IPS DF 6.9 (cell line): ENCODE results near the gene MYH7.

ENCODE experiments used
- DNase-seq: peaks from one replicate; pipeline ENCODE4 v3.0.0-alpha.2; 2013; ENCODE audit warnings: low read depth, low spot score
- H3K27ac ChIP-seq: one replicate; pipeline ENCODE4 v1.5.1; 2013; ENCODE audit warnings: low read length, control low read depth
- H3K27me3 ChIP-seq: 2 replicates; pipeline ENCODE4 v1.6.1; 2013; ENCODE audit warnings: mild to moderate bottlenecking, low read length; ENCODE audit not compliant: control insufficient read depth, insufficient read depth
- H3K36me3 ChIP-seq: 2 replicates; pipeline ENCODE4 v1.6.1; 2013; ENCODE audit warnings: low read length; ENCODE audit not compliant: control insufficient read depth, insufficient read depth
- H3K4me1 ChIP-seq: 2 replicates; pipeline ENCODE4 v1.6.1; 2013; ENCODE audit warnings: low read length; ENCODE audit not compliant: control insufficient read depth, insufficient read depth
- H3K4me3 ChIP-seq: 2 replicates; pipeline ENCODE4 v1.5.1; 2013; ENCODE audit warnings: mild to moderate bottlenecking, low read length
- H3K9me3 ChIP-seq: 2 replicates; pipeline ENCODE4 v1.6.1; 2013; ENCODE audit warnings: low read length, inconsistent platforms; ENCODE audit not compliant: control insufficient read depth, insufficient read depth
- WGBS: extraction: QIAGEN DNeasy Blood & Tissue Kit; methylation state at CpG from one replicate; pipeline ENCODE4 v1.1.7; 2013; ENCODE audit warnings: mixed read lengths, missing lambda C conversion rate; ENCODE audit not compliant: insufficient read length, insufficient coverage; 5-methylcytosine and 5-hydroxymethylcytosine counted together

MYH7 gene

DNA sequence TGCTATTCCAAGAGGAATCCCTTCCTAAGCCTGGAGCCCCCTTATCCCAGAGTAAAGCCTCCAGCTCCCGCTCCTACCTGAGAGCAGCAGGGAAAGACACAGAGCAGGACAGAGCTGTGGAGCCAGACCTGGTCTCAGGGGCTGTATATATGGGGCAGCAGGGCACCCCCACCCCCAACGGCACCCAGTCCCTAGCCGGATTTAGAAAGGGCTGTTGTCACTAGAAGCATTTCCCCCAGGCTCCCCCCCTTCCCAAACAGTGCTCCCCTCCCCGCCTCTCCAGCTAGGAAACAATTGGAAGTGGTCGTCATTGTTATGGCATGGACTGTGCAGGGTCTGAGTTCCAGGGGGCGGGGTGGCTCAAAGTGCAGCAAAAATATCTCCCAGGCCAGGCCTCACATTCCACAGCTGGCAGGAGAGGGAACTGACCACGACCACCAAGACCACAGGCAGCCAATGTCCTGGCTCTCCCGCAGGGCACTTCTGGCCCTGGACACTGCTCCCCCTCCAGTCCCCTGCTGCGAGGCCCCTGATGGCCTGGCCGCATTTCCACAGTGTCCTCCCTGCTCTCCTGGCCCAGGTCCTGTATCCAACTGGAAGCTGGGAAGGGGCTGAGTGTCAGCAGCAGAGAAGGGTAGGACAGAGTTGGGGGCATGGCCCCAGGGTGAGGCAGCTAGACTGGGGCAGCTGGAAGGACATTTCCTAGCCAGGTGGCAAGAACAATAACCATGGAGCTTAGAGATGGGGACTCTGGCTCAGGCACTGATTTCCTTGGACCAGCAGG, at the start of gene MYH7:
TSS of gene MYH7 (minus strand) at position 118 of the 784 bp plus-strand sequence. CDS start 1,928 bp downstream, outside the sequence.
- Histone ChIP-seq H3K4me1 (peaks cover 2% of the 10 kb centered on the region; the same call in 1 of the 2 replicates), H3K9me3 (no peaks in the 10 kb centered on the region), H3K36me3 (no peaks in the 10 kb centered on the region), H3K27me3 (no peaks in the 10 kb centered on the region), H3K27ac (no peak within 1 kb of the TSS), H3K4me3 (no peak within 1 kb of the TSS)
- DNase-seq = no peak
- WGBS = no CpG with 5 or more reads among the region's 10 CpGs

DNA sequence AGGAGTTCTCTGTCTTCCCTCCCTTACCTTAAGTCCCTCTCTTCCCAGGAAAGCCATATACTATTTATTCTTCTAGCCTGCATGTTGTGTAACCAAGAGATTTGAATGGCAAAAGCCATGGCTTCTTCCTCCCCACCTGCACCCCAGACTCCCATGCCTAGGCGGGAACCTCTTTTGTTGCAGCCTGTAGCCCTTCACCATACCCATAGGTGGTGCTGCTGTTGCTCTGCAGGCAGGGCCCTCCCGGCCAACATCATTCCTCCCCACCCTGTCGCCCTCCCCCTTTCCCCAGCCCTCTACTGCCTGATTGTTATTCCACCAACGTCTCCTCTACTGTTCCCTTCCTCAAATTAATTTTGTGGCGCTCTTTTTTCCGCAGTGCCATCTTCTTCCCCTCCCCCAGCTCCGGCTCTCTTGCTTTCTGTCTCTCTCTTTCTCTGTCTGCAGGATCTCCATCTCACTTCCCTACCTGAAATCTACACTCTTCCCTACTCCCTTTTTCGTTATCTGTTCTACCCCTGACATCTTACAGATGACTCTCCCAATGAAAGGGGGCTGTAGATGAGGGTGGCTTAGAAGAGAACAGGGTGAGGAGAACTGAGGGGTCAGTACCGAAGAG, 47.9 kb upstream of the MYH7 start:
- H3K27ac ChIP-seq = no peak overlapping the region
- DNase-seq = no peak
- peaks cover 7% of the 10 kb centered on the region; the same call in 1 of the 2 replicates for H3K4me1 ChIP-seq
- no peaks in the 10 kb centered on the region for H3K9me3 ChIP-seq
- H3K4me3 ChIP-seq = no peak overlapping the region
- no peaks in the 10 kb centered on the region for H3K27me3 ChIP-seq
- WGBS = no CpG with 5 or more reads among the region's 9 CpGs
- no peaks in the 10 kb centered on the region for H3K36me3 ChIP-seq

DNA sequence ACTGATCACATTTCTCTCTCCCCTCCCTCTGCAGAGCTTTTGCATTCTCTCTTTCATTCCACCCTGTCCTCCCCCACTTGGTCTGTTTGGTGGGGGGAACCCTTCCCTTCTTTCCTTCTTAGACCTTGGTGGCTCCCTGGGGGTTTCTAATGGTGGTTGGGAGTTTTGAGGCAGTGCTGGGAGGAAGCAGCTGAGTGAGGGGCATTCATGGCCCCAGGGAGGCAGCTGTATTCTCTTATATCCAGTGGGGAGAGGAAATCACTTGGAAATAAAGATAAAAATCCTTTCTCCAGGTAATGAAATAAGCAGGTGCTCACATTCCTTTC, 47.3 kb upstream of the MYH7 start:
- no peak for DNase-seq
- H3K4me1 ChIP-seq = peaks cover 7% of the 10 kb centered on the region; the same call in 1 of the 2 replicates

GRCh38 chr14:23481979-23482822, 46.7 kb upstream of the MYH7 start:
- no peaks in the 10 kb centered on the region for H3K27me3 ChIP-seq
- H3K36me3 ChIP-seq = peaks cover 5% of the 10 kb centered on the region; the same call in 1 of the 2 replicates
- DNase-seq = no peak
- H3K4me1 ChIP-seq = peaks cover 7% of the 10 kb centered on the region; the same call in 1 of the 2 replicates
- no CpG with 5 or more reads among the region's 7 CpGs for WGBS
- H3K27ac ChIP-seq = no peak overlapping the region
- no peaks in the 10 kb centered on the region for H3K9me3 ChIP-seq
- H3K4me3 ChIP-seq = no peak overlapping the region

More for the DNA sequence above, 47.3 kb upstream of the MYH7 start:
- no peak overlapping the region for H3K27ac ChIP-seq
- H3K4me3 ChIP-seq = no peak overlapping the region
- H3K27me3 ChIP-seq = no peaks in the 10 kb centered on the region
- H3K9me3 ChIP-seq = no peaks in the 10 kb centered on the region
- H3K36me3 ChIP-seq = peaks cover 1% of the 10 kb centered on the region; the same call in 1 of the 2 replicates

GRCh38 chr14:23481362-23481970, 46.0 kb upstream of the MYH7 start:
- Histone ChIP-seq H3K4me3 (no peak overlapping the region), H3K27ac (no peak overlapping the region), H3K9me3 (no peaks in the 10 kb centered on the region), H3K4me1 (peaks cover 6% of the 10 kb centered on the region; the same call in 1 of the 2 replicates), H3K27me3 (no peaks in the 10 kb centered on the region), H3K36me3 (peaks cover 12% of the 10 kb centered on the region; the same call in 1 of the 2 replicates)
- DNase-seq = no peak
- WGBS = no CpG with 5 or more reads among the region's 3 CpGs

GRCh38 chr14:23478109-23478759, 42.8 kb upstream of the MYH7 start:
- whole genome bisulfite sequencing = 100% methylated on average over 2 of the region's 5 CpGs
- peaks cover 23% of the 10 kb centered on the region; the same call in 1 of the 2 replicates for H3K36me3 ChIP-seq

GRCh38 chr14:23470947-23471346, 35.5 kb upstream of the MYH7 start:
- WGBS = no CpG with 5 or more reads among the region's 1 CpG
- Histone ChIP-seq H3K4me1 (no peaks in the 10 kb centered on the region), H3K27ac (no peak overlapping the region), H3K4me3 (no peak overlapping the region), H3K36me3 (peaks cover 11% of the 10 kb centered on the region), H3K27me3 (no peaks in the 10 kb centered on the region), H3K9me3 (no peaks in the 10 kb centered on the region)
- no peak for DNase-seq

More at GRCh38 chr14:23478109-23478759, 42.8 kb upstream of the MYH7 start:
- H3K4me1 ChIP-seq = peaks cover 3% of the 10 kb centered on the region; the same call in 1 of the 2 replicates
- H3K27ac ChIP-seq = no peak overlapping the region
- DNase-seq = no peak
- H3K27me3 ChIP-seq = no peaks in the 10 kb centered on the region
- H3K4me3 ChIP-seq = no peak overlapping the region
- H3K9me3 ChIP-seq = no peaks in the 10 kb centered on the region

DNA sequence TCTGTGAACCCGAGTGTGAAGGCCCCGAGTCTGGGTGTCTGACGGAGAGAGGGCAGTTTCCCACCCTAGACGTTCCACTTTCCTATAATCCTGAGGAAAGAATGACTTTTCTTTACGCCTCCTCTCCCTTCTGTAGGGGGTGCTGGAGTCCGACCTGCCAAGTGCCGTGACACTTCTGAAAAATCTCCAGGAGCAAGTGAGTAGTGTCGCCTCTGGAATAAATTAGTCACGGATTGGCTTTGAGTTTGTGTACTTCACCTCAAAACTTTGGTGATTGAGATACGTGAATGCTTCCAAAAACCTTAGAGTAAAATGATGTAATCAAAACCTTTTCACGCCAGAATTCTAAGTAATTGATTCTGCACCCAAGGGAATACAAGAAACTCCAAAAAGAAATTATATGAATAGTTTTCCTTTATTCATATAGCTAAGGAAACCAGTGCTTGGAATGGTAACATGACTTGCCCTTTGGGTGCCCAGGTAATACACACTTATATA, 34.5 kb upstream of the MYH7 start:
- no CpG with 5 or more reads among the region's 11 CpGs for WGBS
- Histone ChIP-seq H3K27ac (no peak overlapping the region), H3K27me3 (no peaks in the 10 kb centered on the region), H3K36me3 (peaks cover 4% of the 10 kb centered on the region), H3K4me3 (peak overlapping the region; percentile 75), H3K4me1 (no peaks in the 10 kb centered on the region), H3K9me3 (no peaks in the 10 kb centered on the region)
- DNase-seq = no peak

- no peaks in the 10 kb centered on the region for H3K9me3 ChIP-seq
- DNase-seq = peak; percentile 99
- H3K27ac ChIP-seq = no peak within 1 kb of the TSS
- no peaks in the 10 kb centered on the region for H3K4me1 ChIP-seq
- peaks cover 4% of the 10 kb centered on the region for H3K36me3 ChIP-seq
- no peaks in the 10 kb centered on the region for H3K27me3 ChIP-seq
- WGBS = no CpG with 5 or more reads among the region's 41 CpGs
- H3K4me3 ChIP-seq = peak within 1 kb of the TSS; percentile 75
These were observed 33.9 kb upstream of the MYH7 start, which contains the start of gene NGDN for GRCh38 chr14:23469127-23469905. NGDN (plus strand) TSS chr14:23469703; CDS start chr14:23469716, 13 bp downstream.
